ENCODE results near the gene RIMS1. TPM values are rescaled to one million over a fixed set of nuclear protein-coding genes. Genes with fewer than 3 reads are reported as not detected.

RIMS1 gene
- total RNA-seq, 4 donors from 2014 or later, result 0.63 to 2.4 (median 1.6) TPM

- ATAC-seq (ENCODE audit: low FRiP score) (no peak), DNase-seq (ENCODE audit: low spot score) (no peak)
- no peak for TF ChIP-seq CTCF (IDR thresholded peaks at IDR 0.05)
These were observed 462.6 kb downstream of the RIMS1 start for GRCh38 chr6:72348926-72349325.

GRCh38 chr6:72350296-72350881 is 464.0 kb downstream of the RIMS1 start:
- DNase-seq (ENCODE audit: low spot score), result no peak
- no peak for TF ChIP-seq CTCF (IDR thresholded peaks at IDR 0.05)
- ATAC-seq (ENCODE audit: low FRiP score), result no peak

GRCh38 chr6:72363844-72364740 is 477.7 kb downstream of the RIMS1 start:
- no peak for DNase-seq (ENCODE audit: low spot score)
- no peak for TF ChIP-seq CTCF (IDR thresholded peaks at IDR 0.05)
- peak; percentile 94 for ATAC-seq (ENCODE audit: low FRiP score)

- no peak for TF ChIP-seq CTCF (IDR thresholded peaks at IDR 0.05)
- DNase-seq (ENCODE audit: low spot score) (no peak), ATAC-seq (ENCODE audit: low FRiP score) (no peak)
These were observed 479.4 kb downstream of the RIMS1 start for GRCh38 chr6:72365773-72366172.

- no peak for ATAC-seq (ENCODE audit: low FRiP score)
- DNase-seq (ENCODE audit: low spot score), result no peak
- TF ChIP-seq CTCF (IDR thresholded peaks at IDR 0.05), result no peak
These were observed 481.1 kb downstream of the RIMS1 start for GRCh38 chr6:72367439-72367838.

- no peak for ATAC-seq (ENCODE audit: low FRiP score)
- no peak for TF ChIP-seq CTCF (IDR thresholded peaks at IDR 0.05)
- DNase-seq (ENCODE audit: low spot score), result no peak
These were observed 485.1 kb downstream of the RIMS1 start for GRCh38 chr6:72371473-72371872.

GRCh38 chr6:72374172-72374571 is 487.8 kb downstream of the RIMS1 start:
- TF ChIP-seq CTCF (IDR thresholded peaks at IDR 0.05), result no peak
- ATAC-seq (ENCODE audit: low FRiP score) (no peak), DNase-seq (ENCODE audit: low spot score) (no peak)
